PFSK-1 (cell line): Measurements from ENCODE around the gene CHAD.

Experiments
- FOXP2 ChIP-seq: optimal IDR thresholded peaks from 2 replicates; pipeline ENCODE3; 2011; ENCODE audit warnings: borderline replicate concordance, control low read depth, inconsistent platforms; ENCODE audit not compliant: insufficient read depth; ENCODE audit errors: extremely low read length, extremely low read depth
- POLR2AphosphoS5 ChIP-seq: IDR thresholded peaks from 2 replicates; pipeline ENCODE4 v1.6.1; 2012; ENCODE audit warnings: low read depth, mild to moderate bottlenecking, control low read depth, low read length, moderate library complexity
- REST ChIP-seq, 2 experiments: IDR thresholded peaks; 2 replicates each; pipeline versions ENCODE4 v1.6.1 to v1.8.0; 2011 to 2012; ENCODE audit warnings: low read depth in 2 of 2, low read length in 2 of 2, control low read depth in 1 of 2, inconsistent platforms in 1 of 2, mild to moderate bottlenecking in 1 of 2, moderate library complexity in 1 of 2; ENCODE audit not compliant: insufficient read depth in 1 of 2
- SIN3A ChIP-seq: IDR thresholded peaks from 2 replicates; pipeline ENCODE4 v1.6.1; 2012; ENCODE audit warnings: mild to moderate bottlenecking, low read length, moderate library complexity, borderline replicate concordance; ENCODE audit not compliant: insufficient read depth
- TAF1 ChIP-seq: IDR thresholded peaks from 2 replicates; pipeline ENCODE4 v1.6.1; 2012; ENCODE audit warnings: low read length, control low read depth, borderline replicate concordance; ENCODE audit not compliant: insufficient read depth

CHAD gene

GRCh38 chr17:50440172-50440837 is 28.4 kb downstream of the CHAD start:
- TF ChIP-seq FOXP2 (no peak), TAF1 (no peak), SIN3A (no peak), POLR2AphosphoS5 (no peak)

GRCh38 chr17:50439008-50439407 is 29.7 kb downstream of the CHAD start:
- TF ChIP-seq FOXP2 (no peak), TAF1 (no peak), REST (IDR thresholded peaks at IDR 0.05; ENCODE audit: insufficient read depth in 1 of 2, low read depth in 2 of 2, low read length in 2 of 2) (no peak), SIN3A (no peak), POLR2AphosphoS5 (no peak)

GRCh38 chr17:50437409-50437808 is 31.3 kb downstream of the CHAD start:
- TF ChIP-seq POLR2AphosphoS5 (no peak), REST (IDR thresholded peaks at IDR 0.05; ENCODE audit: insufficient read depth in 1 of 2, low read depth in 2 of 2, low read length in 2 of 2) (no peak), TAF1 (no peak), SIN3A (no peak), FOXP2 (no peak)

- TF ChIP-seq POLR2AphosphoS5 (no peak), TAF1 (no peak), SIN3A (no peak), REST (IDR thresholded peaks at IDR 0.05; ENCODE audit: insufficient read depth in 1 of 2, low read depth in 2 of 2, low read length in 2 of 2) (no peak), FOXP2 (no peak)
These were observed 36.4 kb downstream of the CHAD start for GRCh38 chr17:50432125-50432762.

- TF ChIP-seq POLR2AphosphoS5 (no peak), TAF1 (no peak), FOXP2 (no peak), SIN3A (no peak), REST (IDR thresholded peaks at IDR 0.05; ENCODE audit: insufficient read depth in 1 of 2, low read depth in 2 of 2, low read length in 2 of 2) (no peak)
These were observed 37.7 kb downstream of the CHAD start for GRCh38 chr17:50430821-50431618.
